ENCODE results near the gene MPP7. TPM values are rescaled to one million over a fixed set of nuclear protein-coding genes. Genes with fewer than 3 reads are reported as not detected.
"Not testable (repeated sequence)": the region's sequence is repeated elsewhere in the genome, so short reads cannot be mapped to it uniquely, and the experiment has no call there.

The MPP7 gene
- polyA plus RNA-seq (2012; ENCODE audit: low read depth, missing spikeins), result not detected

DNA sequence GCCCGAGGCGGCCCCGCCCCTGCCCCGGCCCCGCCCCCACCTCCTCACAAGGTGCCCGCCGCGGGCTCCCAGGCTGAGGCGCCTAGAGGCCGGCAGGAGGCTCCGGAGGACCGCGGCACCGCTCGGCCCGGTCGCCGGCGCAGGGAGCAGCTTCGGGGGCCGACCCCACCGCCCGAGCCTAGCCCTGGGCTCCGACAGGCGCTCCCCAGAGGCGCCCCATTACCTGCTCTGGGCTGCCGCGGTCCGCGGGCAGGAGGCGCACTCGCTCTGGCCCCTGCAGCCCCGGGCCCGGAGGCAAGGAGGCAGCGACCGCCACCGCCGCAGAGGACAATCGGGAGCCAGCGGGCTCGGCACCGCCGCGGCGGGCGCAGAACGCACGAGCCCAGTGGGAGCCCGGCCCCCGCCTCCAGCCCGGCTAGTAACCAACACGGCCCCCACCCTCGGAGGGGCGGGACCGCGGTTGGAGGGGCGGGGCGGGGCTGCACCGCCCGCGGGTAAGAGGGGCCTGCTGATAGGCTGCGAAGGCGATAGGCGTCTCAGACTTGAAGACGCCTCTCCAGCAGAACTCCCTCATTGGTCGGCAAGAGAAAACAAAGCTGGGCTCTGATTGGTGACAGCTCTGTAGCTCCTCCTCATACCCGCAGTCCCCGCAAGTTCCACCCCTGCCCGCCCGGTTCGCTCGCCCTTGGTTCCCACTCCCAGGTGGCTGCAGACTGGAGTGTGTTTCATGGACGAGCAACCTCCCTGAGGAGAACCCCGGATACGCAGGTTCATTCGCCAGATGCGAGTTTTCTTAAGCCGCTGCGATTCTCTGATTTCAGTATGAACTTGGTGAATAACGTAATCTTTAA lies at the start of gene MPP7:
TSS of gene MPP7 (minus strand) at position 427 of the 851 bp plus-strand sequence. CDS start 64,460 bp downstream, outside the sequence.
- FAIRE-seq (peak; percentile 96), DNase-seq (ENCODE audit: insufficient read length, low spot score) (peak; percentile 84)

DNA sequence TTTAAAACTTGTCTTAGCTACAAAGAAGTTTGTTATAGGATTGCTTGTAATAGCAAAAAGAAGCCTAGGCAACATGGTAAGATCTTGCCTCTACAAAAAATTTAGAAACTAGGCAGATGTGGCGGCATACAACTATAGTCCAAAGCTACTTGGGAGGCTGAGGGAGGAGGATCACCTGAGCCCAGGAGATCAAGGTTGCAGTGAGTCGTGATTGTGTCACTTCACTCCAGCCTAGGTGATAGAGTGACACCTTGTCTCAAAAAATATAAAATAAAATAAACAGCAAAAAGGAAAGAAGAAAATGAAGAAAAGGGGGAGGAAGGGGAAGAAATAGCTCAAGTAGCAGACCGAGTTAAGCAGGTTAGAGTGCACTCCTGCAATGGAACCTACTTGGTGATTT lies 47.0 kb upstream of the MPP7 start:
- TF ChIP-seq TAF1 (IDR thresholded peaks at IDR 0.05; ENCODE audit: low read depth, low read length) (no peak), POU2F2 (IDR thresholded peaks at IDR 0.05; ENCODE audit: low read depth, low read length) (no peak), PAX5 (IDR thresholded peaks at IDR 0.05; ENCODE audit: insufficient read depth, low read length, severe bottlenecking) (no peak), SPI1 (IDR thresholded peaks at IDR 0.05; ENCODE audit: low read depth, low read length) (no peak)
- DNase-seq (ENCODE audit: insufficient read length, low spot score) (no peak), FAIRE-seq (no peak)

More for the DNA sequence above, at the start of gene MPP7:
- TF ChIP-seq PAX5 (IDR thresholded peaks at IDR 0.05; ENCODE audit: insufficient read depth, low read length, severe bottlenecking) (no peak), TAF1 (IDR thresholded peaks at IDR 0.05; ENCODE audit: low read depth, low read length) (no peak), SPI1 (IDR thresholded peaks at IDR 0.05; ENCODE audit: low read depth, low read length) (no peak), POU2F2 (IDR thresholded peaks at IDR 0.05; ENCODE audit: low read depth, low read length) (no peak), POLR2AphosphoS5 (IDR thresholded peaks at IDR 0.05; ENCODE audit: low read depth, low read length) (no peak), POLR2A (IDR thresholded peaks at IDR 0.05; ENCODE audit: low read depth, low read length) (no peak)

DNA sequence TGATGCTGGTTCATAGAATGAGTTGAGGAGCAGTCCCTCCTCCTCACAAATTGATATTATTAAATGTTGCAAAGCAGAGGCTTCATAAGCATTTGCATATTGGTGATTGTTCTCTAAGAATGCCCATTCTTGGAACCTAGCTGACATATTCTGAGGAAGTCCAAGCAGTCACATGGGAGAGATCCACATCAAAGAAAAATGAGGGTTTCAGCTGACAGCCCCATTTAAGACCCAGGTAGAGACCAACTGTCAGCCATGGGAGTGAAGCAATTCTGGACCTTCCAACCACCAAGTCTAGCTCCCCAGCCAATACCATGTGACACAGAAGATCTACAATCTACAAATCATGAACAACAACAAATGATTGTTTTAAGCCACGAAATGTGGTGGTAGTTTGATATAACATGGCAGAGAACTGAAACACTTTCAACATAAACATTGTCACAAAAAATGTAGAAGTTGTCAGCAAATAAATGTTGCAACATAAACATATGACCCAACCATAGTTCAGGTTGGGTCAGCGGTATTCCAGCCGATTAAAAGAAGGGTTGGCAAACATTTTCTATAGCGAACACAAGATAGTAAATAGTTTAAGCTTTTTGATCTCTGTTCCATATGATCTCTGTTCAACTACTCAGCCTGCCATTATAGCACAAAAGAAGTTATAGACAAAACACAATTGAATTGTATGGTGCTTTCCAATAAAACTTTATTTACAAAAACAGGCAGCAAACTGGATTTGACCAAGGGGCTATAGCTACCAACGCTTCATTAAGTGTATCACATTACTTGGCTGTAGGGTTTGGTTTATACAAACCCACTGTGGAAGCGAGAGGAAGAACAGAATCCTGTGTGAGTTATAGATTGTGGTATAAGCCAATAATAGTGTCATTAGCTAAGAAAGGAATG lies 41.4 kb upstream of the MPP7 start:
- no peak for DNase-seq (ENCODE audit: insufficient read length, low spot score)
- no peak for FAIRE-seq
- TF ChIP-seq PAX5 (IDR thresholded peaks at IDR 0.05; ENCODE audit: insufficient read depth, low read length, severe bottlenecking) (no peak), SPI1 (IDR thresholded peaks at IDR 0.05; ENCODE audit: low read depth, low read length) (no peak), POLR2A (IDR thresholded peaks at IDR 0.05; ENCODE audit: low read depth, low read length) (no peak), POU2F2 (IDR thresholded peaks at IDR 0.05; ENCODE audit: low read depth, low read length) (no peak), POLR2AphosphoS5 (IDR thresholded peaks at IDR 0.05; ENCODE audit: low read depth, low read length) (no peak), TAF1 (IDR thresholded peaks at IDR 0.05; ENCODE audit: low read depth, low read length) (no peak)

DNA sequence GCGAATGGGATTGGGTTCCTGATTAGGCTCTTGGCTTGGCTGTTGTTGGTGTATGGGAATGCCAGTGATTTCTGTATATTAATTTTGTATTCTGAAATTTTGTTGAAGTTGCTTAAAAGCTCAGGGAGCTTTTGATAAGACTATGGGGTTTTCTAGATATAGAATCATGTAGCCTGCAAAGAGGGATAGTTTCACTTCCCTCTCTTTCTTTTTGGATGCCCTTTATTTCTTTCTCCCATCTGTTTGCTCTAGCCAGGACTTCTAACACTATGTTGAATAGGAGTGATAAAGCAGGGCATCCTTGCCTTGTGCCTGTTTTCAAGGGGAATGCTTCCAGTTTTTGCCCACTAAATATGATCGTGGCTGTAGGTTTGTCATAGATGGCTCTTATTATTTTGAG lies 40.4 kb upstream of the MPP7 start:
- DNase-seq (ENCODE audit: insufficient read length, low spot score), result no peak
- no peak for TF ChIP-seq PAX5 (IDR thresholded peaks at IDR 0.05; ENCODE audit: insufficient read depth, low read length, severe bottlenecking)
- TF ChIP-seq SPI1 (IDR thresholded peaks at IDR 0.05; ENCODE audit: low read depth, low read length), result peak; percentile 20; the same call in 1 of the 2 replicates
- no peak for FAIRE-seq

DNA sequence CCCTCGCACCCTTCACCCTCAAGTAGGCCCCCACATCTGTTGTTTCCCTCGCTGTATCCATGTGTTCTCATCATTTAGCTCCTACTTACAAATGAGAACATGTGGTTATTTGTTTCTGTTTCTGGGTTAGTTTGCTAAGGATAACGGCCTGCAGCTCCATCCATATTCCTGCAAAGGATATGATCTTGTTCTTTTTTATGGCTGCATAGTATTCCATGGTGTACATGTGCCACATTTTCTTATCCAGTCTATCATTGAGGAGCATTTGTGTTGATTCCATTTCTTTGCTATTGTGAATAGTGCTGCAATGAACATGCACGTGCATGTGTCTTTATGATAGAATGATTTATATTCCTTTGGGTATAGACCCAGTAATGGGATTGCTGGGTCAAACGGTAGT lies 38.8 kb upstream of the MPP7 start:
- FAIRE-seq; DNase-seq (ENCODE audit: insufficient read length, low spot score): not testable (repeated sequence)

DNA sequence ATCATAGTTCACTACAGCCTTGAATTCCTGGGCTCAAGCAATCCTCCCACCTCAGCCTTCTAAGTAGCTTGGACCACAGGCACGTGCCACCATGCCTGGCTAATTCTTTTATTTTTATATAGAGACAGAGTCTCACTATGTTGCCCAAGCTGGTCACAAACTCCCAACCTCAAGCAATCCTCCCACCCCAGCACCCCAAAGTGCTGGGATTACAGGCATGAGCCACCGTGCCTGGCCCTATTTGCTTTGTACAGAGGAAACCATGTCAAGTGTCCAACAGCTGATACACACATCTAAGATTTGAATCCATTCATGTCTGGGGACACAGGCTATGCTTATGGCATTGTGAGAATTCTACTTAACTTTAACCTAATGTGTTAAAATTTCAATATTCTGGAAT lies 29.9 kb upstream of the MPP7 start:
- TF ChIP-seq TAF1 (IDR thresholded peaks at IDR 0.05; ENCODE audit: low read depth, low read length) (no peak), POU2F2 (IDR thresholded peaks at IDR 0.05; ENCODE audit: low read depth, low read length) (no peak), SPI1 (IDR thresholded peaks at IDR 0.05; ENCODE audit: low read depth, low read length) (no peak), POLR2A (IDR thresholded peaks at IDR 0.05; ENCODE audit: low read depth, low read length) (no peak), PAX5 (IDR thresholded peaks at IDR 0.05; ENCODE audit: insufficient read depth, low read length, severe bottlenecking) (no peak), POLR2AphosphoS5 (IDR thresholded peaks at IDR 0.05; ENCODE audit: low read depth, low read length) (no peak)
- DNase-seq (ENCODE audit: insufficient read length, low spot score), result no peak
- FAIRE-seq, result no peak

DNA sequence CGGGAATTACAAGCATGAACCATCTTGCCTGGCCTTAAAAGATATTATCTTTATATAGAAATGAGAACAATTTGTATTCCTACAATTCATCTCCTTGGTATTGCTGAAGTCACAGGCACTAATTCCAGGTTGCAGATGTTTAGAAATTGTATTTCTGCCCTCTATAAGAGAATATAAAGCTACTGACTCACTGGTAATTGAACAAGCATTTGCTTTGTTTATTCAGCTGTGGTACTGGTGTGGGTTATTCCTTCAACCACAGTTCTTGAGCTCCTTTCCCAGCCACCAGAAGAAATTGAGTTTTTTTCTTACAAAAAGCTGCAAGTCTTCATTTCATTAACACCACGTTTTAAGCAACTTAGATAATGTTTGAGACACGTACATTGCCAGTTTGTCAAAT lies 29.0 kb upstream of the MPP7 start:
- FAIRE-seq (no peak), DNase-seq (ENCODE audit: insufficient read length, low spot score) (no peak)
- TF ChIP-seq TAF1 (IDR thresholded peaks at IDR 0.05; ENCODE audit: low read depth, low read length) (no peak), PAX5 (IDR thresholded peaks at IDR 0.05; ENCODE audit: insufficient read depth, low read length, severe bottlenecking) (no peak), POLR2AphosphoS5 (IDR thresholded peaks at IDR 0.05; ENCODE audit: low read depth, low read length) (no peak), POU2F2 (IDR thresholded peaks at IDR 0.05; ENCODE audit: low read depth, low read length) (no peak), SPI1 (IDR thresholded peaks at IDR 0.05; ENCODE audit: low read depth, low read length) (no peak), POLR2A (IDR thresholded peaks at IDR 0.05; ENCODE audit: low read depth, low read length) (no peak)

DNA sequence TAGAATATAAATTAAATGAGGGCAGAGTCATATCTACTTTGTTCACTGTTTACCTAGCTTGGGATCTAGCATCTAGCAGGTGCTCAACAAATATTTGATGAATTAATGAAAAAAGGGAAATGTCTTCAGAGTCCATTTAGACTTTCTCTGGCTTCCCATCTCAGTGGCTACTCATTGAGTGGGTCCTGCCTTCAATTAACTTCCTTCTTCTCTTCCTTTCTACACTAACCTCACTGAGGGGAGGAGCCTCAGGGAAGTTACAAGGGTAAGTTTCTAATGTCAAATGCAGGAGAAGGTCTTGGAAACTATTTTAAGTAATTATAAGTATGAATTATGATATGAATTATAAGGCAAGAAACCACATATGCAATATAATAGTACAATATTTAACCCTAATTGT lies 28.2 kb upstream of the MPP7 start:
- TF ChIP-seq POLR2AphosphoS5 (IDR thresholded peaks at IDR 0.05; ENCODE audit: low read depth, low read length) (no peak), TAF1 (IDR thresholded peaks at IDR 0.05; ENCODE audit: low read depth, low read length) (no peak), PAX5 (IDR thresholded peaks at IDR 0.05; ENCODE audit: insufficient read depth, low read length, severe bottlenecking) (no peak), POLR2A (IDR thresholded peaks at IDR 0.05; ENCODE audit: low read depth, low read length) (no peak), POU2F2 (IDR thresholded peaks at IDR 0.05; ENCODE audit: low read depth, low read length) (no peak), SPI1 (IDR thresholded peaks at IDR 0.05; ENCODE audit: low read depth, low read length) (no peak)
- FAIRE-seq (no peak), DNase-seq (ENCODE audit: insufficient read length, low spot score) (no peak)

DNA sequence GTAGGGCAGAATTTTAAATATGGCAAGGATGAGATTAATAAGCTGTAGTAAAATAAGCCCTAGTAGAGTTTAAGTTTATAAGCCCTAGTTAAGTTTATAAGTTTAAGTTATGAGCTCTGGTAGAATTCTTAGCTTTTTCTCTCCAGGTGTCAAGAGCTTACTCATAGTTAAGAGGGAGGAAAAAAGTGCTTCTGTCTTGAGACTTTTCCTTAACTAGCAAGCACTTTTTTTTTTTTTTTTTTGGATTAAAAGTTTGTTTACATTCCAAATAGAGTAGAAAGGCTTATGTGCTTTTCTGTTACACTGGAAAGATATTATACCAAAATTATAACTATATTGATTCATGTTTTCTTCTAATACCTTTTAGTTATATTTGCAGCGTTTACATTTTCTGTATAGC lies 25.5 kb upstream of the MPP7 start:
- no peak for FAIRE-seq

More for the DNA sequence above, 25.5 kb upstream of the MPP7 start:
- TF ChIP-seq POLR2A (IDR thresholded peaks at IDR 0.05; ENCODE audit: low read depth, low read length), result no peak
- TF ChIP-seq TAF1 (IDR thresholded peaks at IDR 0.05; ENCODE audit: low read depth, low read length), result no peak
- no peak for TF ChIP-seq POU2F2 (IDR thresholded peaks at IDR 0.05; ENCODE audit: low read depth, low read length)
- TF ChIP-seq POLR2AphosphoS5 (IDR thresholded peaks at IDR 0.05; ENCODE audit: low read depth, low read length), result no peak
- DNase-seq (ENCODE audit: insufficient read length, low spot score), result no peak

Data from GM12891 (cell line).